Measurements from ENCODE around the gene ST7L. TPM values are rescaled to one million over a fixed set of nuclear protein-coding genes. Genes with fewer than 3 reads are reported as not detected.

Gene ST7L
- total RNA-seq, 4 donors from 2014 or later, result 13.8 to 25.2 (median 24.4) TPM

DNA sequence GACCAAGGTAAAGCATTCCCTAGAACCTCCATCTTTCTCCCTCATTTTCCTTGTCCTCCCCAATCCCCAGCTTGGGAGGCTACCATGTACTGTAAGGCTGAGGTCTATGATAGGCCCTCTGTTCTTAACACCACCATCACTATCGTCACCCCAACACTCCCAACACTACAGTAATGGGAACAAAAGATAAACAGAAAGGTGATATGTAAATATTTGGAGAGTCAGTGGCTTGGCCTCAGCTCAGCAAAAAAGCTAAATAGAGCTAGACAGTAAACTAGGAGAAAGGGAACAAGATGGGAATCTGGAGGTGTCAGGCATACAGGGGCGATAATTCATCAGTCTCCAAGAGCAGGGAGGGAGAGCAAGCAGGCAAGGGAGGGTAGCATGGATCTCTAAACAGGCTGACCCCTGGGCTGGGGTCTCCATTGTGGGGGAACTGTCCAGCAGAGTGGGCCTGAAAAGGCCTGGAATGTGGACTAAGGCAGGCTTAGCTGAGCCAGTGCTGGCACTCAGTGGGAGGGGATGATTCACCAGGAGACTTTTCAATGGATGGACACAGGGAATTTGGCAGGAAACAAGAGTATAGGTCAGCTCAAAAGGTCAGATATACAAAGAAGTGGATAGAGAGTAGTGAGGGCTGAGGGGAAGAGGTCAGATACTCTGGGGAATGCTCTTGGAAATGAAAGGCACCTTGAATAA lies 103.5 kb downstream of the ST7L start:
- 86 to 87% methylated on average over 2 of the region's 2 CpGs for WGBS, 2 donors
- no peak for DNase-seq (ENCODE audit: low spot score in 2 of 2)
- H3K4me3 ChIP-seq (ENCODE audit: low read depth, poor library complexity, severe bottlenecking), result no peak overlapping the region
- TF ChIP-seq, protein P1, sequence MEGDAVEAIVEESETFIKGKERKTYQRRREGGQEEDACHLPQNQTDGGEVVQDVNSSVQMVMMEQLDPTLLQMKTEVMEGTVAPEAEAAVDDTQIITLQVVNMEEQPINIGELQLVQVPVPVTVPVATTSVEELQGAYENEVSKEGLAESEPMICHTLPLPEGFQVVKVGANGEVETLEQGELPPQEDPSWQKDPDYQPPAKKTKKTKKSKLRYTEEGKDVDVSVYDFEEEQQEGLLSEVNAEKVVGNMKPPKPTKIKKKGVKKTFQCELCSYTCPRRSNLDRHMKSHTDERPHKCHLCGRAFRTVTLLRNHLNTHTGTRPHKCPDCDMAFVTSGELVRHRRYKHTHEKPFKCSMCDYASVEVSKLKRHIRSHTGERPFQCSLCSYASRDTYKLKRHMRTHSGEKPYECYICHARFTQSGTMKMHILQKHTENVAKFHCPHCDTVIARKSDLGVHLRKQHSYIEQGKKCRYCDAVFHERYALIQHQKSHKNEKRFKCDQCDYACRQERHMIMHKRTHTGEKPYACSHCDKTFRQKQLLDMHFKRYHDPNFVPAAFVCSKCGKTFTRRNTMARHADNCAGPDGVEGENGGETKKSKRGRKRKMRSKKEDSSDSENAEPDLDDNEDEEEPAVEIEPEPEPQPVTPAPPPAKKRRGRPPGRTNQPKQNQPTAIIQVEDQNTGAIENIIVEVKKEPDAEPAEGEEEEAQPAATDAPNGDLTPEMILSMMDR (IDR thresholded peaks at IDR 0.05), result no peak
- no peak for TF ChIP-seq POLR2A (IDR thresholded peaks at IDR 0.05)
- intact Hi-C loops (cut with DNase I; ENCODE audit: low total_unique reads), result no loop called here

DNA sequence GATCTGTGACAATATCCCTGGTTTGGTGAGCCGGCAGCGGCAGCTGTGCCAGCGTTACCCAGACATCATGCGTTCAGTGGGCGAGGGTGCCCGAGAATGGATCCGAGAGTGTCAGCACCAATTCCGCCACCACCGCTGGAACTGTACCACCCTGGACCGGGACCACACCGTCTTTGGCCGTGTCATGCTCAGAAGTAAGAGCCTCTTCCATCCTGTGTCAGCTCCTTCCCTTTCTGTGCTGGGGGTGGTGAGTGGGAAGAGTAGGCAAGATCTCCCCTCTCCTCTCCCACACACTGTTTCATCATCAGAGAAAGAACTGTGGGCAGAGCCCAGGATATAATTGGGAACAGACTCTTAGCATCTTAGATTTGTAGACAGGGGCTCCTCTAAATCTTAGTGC lies 104.0 kb downstream of the ST7L start:
- intact Hi-C loops (cut with DNase I; ENCODE audit: low total_unique reads), result no loop called here
- TF ChIP-seq, protein P1 (IDR thresholded peaks at IDR 0.05), result no peak
- no peak for TF ChIP-seq POLR2A (IDR thresholded peaks at IDR 0.05)
- no peak overlapping the region for H3K4me3 ChIP-seq (ENCODE audit: low read depth, poor library complexity, severe bottlenecking)
- DNase-seq (ENCODE audit: low spot score in 2 of 2), result no peak
- WGBS, 2 donors, result 90 to 95% methylated on average over 12 of the region's 12 CpGs

DNA sequence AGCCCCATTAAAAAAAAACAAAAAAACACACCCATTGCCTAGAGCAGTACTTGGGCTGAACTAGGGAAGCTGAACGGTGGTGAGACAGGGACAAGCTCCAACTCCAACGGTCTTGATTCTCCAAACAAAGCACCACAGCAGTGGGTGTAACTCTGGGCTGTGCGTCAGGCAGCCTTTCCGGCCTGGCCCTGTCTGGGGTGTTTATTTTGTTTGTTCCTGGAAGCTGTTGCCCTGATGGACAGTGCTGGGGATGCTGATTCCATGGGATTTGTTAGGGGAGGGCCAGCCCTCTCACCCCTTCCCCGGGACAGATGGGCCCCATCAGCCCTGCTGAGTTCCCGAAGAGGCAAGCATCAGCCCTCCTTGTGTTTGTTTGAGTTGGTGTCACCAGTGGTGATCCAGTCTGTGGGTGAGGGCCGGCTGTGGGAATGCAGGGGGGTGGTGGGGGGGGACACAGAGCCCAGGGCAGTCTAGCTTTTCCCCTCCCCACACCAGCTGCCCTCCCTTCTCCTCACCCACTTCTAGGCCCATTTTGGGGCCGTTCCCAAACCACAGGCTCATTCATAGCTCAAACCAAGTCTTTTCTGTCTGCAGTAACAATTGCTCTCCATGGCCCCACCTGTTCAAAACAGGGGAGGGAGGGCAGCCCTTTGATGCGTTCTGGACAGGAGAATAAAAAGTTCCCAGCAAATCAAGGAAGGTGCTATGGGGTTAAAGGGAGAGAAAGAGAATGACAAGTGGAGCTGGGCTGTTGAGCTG lies 105.7 kb downstream of the ST7L start:
- H3K4me3 ChIP-seq (ENCODE audit: low read depth, poor library complexity, severe bottlenecking), result no peak overlapping the region
- WGBS, 2 donors, result 51 to 57% methylated on average over 9 of the region's 9 CpGs
- intact Hi-C loops (cut with DNase I; ENCODE audit: low total_unique reads), result no loop called here
- no peak for DNase-seq (ENCODE audit: low spot score in 2 of 2)
- TF ChIP-seq, protein P1 (IDR thresholded peaks at IDR 0.05), result no peak

DNA sequence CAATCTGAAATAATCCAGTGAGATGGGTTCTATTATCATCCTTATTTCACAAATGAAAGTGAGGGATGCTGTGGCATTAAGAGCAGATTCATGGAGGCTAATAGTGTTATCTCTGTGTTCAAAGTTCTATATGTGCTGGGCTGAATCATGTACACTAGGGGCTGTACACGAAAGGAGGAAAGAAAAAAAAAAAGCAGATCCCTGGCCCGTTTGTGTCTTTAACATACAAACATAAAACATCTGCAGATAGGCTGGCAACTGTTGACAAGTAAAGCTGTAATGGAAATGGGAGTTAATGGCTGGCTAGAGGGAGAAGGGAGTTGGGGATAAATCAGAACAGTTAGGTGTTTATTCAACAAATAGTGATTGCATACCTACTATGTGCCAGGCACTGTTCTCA lies 107.0 kb downstream of the ST7L start:
- no peak overlapping the region for H3K4me3 ChIP-seq (ENCODE audit: low read depth, poor library complexity, severe bottlenecking)
- intact Hi-C loops (cut with DNase I; ENCODE audit: low total_unique reads), result no loop called here
- 42 to 49% methylated on average over 2 of the region's 2 CpGs for WGBS, 2 donors
- DNase-seq (ENCODE audit: low spot score in 2 of 2), result no peak
- TF ChIP-seq, protein P1 (IDR thresholded peaks at IDR 0.05), result no peak
- no peak for TF ChIP-seq POLR2A (IDR thresholded peaks at IDR 0.05)

DNA sequence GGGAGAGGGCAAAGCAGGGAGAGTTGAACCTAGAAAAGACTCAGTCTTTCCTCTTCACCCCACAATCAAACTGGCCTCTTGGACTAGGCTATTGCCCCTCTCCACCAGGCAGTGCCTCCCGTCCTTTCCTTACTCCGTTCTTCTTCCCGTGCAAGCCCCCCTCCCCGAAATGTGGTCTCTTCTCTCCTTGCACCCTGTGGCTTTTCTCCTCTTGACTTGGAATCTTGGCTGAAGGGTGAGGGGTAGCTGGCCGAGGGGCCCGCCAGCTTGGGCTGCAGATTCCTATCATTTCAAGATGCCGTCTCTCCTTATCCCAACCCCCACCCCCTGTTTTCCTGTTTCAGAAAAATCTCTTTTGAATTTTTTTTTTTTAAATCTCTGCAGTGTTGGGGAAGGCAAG lies 108.6 kb downstream of the ST7L start:
- TF ChIP-seq POLR2A (IDR thresholded peaks at IDR 0.05), result no peak
- TF ChIP-seq, protein P1 (IDR thresholded peaks at IDR 0.05), result no peak
- 84 to 89% methylated on average over 7 of the region's 7 CpGs for WGBS, 2 donors
- intact Hi-C loops (cut with DNase I; ENCODE audit: low total_unique reads), result no loop called here
- peak in 1 of 2 donors; percentile 4 for DNase-seq (ENCODE audit: low spot score in 2 of 2)
- H3K4me3 ChIP-seq (ENCODE audit: low read depth, poor library complexity, severe bottlenecking), result no peak overlapping the region

All from lower leg skin (tissue), 4 donors.